GM21381 (cell line): Measurements from ENCODE around the gene RBM43.
"Not testable (repeated sequence)": the region's sequence is repeated elsewhere in the genome, so short reads cannot be mapped to it uniquely, and the experiment has no call there.

ENCODE experiments used
- ATAC-seq: cut with Tn5 transposase; IDR thresholded peaks from one replicate; pipeline ENCODE4 v1.9.1; 2021; ENCODE audit warnings: mild to moderate bottlenecking, moderate library complexity; ENCODE audit not compliant: unreplicated experiment

RBM43 gene

DNA sequence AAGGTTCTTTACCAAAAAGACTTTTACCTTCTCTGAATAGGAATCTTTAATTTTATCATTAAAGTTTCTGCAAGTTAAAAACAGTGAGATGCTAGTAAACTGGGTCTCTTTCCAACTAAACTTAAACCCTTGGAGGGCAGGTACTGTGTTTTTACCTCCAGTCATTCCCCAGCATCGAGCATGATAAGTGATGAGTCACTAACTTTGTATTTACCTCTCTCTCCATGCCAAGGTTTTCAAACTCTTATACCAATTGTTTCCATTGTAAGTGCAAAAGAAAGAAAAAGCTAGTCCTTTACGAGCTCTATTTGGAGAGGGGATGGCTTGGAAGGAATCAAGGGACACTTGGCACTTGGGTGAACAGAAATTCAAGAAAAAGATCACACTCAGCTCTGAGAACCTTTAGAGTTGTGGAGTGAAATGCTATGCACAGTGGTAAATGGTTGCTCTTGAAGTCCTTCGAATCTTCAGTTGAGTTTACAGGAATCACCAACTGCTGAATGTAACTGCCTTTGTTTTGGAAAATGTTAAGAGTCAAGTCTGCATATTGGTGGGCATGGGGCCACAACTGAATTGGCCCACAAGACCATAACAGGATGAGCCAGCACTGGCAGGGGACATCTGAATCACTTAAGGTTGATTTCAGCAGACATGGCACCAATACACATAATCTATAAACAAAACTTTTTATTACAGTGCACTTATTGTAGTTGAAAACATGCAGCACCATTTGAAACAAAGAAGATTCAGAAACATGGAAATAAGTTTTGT is 8.3 kb upstream of the RBM43 start:
- no peak for ATAC-seq

DNA sequence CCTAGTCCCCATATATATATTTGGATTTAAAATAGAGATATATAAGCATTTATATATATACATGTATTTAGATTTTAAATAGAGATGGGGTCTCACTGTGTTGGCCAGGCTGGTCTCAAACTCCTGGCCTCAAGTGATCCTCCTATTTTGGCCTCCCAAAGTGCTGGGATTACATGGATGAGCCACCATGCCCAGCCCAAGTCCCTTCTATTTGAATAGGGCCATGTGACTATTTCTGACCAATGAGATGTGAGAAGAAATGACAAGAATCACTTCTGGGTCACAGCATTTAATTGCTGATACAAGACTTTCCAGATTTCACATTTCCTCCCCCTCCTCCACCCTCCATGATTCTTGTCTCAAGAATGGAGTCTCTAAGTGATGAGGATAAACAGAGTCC is 6.4 kb upstream of the RBM43 start:
- ATAC-seq, result no peak

DNA sequence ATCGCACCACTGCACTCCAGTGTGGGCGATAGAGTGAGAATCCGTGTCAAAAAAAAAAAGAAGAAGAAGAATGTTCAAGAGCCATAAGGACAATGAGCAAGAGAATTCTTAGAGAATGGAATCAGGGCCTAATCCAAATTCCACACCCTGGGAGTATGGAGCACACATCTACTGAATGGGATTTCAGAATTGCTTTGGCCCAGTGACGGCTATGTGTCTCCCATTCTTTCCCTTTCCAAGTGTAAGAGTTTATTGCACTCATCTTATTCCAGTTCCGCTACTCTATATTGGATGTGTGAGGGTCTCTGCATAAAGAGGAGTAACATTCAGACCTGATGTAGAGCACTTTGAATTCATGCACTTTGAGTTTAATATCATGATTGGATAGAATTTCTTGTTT is 5.9 kb upstream of the RBM43 start:
- ATAC-seq, result no peak

DNA sequence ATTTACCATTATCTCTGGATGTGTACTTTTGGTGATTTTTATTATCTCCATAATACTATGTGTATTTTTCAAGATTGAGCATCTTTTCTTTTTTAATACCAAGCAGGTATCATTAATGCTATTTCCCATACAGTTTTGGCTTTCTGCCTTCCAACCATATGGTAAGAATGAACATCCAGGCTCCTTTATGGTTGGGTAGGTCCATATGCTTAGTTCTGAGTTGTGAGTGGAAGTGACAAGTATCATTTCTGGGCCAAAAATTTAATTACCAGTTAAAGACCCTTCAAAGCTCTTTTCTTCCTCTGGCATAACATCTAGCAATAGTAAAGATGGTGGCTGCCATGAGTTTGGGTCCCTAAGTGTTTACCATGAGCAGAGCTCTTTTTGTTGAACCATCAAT is 4.3 kb upstream of the RBM43 start:
- no peak for ATAC-seq

DNA sequence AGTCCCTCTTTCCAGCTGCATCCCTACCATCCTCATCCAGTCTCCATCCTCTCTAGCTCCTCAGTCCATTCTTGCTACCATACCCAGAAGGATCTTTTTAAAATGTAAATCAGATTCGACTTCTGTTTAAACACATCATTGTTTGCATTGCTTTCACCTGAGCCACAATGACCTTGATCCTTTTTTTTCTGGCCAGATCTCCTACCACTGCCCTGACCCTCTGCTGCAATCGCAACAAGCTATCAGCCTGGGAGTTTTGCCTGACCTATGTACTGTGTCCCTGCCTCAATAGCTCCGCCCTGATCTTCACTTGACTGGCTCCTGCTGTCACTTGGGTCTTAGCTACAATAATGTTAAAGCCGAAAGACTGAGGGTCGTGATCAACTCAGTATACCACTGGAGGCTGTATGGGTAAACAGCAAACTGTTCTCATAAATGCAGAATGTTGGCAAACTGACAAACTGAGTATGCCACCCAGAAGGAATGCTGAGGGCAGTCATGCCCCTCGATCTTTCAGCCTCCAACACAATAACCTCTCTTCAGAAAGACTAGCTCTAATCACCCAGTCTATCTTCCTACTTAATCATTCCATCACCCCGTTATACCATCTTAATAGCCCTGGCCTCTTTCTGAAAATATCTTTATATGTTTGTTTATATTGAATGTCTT is 2.6 kb upstream of the RBM43 start:
- ATAC-seq, result no peak

DNA sequence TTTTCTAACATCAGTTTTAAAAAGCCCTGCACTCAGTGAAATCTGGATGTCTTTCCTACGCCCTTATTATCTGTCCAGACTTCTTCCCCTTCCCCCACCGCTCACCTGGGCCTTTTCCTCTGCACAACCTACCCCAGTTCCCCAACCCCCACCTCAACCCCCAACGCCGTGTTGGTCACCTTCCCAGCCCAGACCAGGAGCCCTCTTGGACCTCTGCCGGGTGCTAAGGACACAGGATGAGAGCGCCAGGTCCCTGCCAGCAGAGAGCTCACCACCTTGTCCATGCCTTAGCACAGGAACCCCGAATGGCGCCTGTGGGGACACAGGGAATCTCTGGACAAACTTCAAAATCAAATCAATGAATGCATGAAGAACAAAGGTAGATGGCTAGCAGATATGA is 966 bp upstream of the RBM43 start:
- ATAC-seq, result no peak

DNA sequence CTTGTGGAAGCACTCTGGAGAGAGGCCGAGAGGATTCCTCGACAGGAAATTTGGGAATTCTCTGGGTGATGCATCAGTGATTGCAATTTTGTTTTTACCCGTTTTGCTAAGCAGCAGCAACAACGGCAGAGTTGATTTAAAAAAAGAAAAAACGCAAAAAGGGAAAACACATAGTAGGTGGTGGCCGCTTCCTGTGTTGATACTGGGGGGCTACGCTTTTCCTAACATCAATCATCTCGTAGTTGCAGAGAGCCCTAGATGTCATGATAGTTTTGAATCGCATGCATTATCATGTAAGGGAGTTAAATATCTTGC is 271 bp upstream of the RBM43 start:
- ATAC-seq, result no peak

DNA sequence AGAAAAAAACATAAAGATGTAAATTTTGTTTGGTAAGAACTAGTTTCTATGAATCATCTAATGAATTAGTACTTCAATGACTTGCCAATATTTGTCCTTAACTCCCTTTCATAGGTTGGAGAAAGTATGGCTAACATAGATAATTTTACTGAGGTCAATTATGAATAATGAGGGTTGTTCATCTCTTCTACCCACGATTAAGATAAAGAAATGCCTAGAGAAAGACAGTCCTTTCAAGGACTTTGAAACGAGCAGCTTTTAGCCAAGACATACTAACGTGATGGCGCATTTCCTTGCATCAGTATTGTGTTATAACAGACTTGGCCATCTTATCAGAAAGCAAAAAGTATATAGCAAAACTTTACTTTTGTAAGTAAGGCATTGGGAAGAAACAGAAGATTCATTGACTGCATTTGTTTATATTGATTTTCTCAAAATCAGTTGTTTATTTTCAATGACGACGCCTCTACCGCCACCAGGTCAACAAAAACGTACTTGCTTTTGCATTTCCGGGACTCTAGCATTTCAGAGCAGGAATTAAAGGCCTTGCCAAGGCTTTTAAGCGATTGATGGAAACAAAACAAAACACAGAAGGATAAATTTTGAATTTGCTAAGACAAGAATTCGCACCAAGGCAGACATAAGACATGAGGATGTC is 961 bp downstream of the RBM43 start:
- ATAC-seq, result peak; percentile 5

DNA sequence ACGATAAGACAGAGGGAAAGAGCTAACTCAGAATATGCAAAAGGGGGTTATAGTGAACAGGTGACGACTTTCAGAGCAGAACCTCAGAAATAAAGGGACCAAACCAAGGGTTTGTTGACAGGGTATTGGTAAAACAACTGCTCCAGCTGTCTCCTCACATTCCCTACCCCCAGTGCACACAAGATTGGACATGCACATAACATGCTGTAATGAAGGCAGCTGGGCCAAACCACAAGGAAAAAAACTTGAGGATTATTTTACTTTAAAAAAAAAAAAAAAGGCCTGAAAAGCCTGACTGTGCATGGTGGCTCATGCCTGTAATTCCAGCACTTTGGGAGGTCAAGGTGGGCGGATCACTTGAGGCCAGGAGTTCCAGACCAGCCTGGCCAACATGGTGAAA is 3.5 kb downstream of the RBM43 start:
- ATAC-seq, result no peak

DNA sequence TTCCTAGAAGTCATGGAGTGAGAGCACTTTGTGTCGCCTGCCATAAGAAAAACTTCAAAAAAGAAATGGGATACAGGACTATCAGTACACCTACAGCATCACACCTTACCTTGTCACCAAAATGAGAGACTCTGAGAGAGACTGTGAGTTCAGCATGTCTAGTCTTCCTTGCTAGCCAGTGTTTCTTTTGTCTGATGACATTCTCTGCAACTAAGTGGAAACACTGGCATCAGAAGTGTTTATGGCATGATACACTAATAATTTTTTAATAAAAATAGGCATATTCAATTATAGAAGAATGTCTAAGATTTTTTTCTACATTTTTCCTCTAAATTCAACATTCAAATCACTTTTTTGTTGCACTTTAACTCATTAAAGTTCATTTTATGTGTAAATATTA is 9.0 kb downstream of the RBM43 start:
- no peak for ATAC-seq

DNA sequence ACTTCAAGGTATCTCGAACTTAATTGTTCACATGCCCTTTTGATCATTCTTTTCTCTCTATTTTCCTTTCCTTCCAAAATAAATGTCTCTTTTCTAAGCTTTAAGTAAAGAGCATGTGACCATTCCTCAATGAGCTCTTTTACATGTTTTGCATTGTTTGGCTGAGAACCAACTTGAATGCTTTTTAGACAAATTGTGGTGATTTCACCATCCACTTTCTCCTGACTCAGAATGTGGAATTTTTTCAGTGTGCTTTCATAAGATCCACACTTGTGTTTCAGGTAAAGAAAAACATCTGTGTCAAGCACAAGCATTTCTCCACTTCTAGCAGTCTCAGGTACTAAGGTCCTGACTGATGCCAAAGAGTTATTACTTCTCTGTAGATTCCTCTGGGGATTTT is 10.7 kb downstream of the RBM43 start:
- no peak for ATAC-seq

DNA sequence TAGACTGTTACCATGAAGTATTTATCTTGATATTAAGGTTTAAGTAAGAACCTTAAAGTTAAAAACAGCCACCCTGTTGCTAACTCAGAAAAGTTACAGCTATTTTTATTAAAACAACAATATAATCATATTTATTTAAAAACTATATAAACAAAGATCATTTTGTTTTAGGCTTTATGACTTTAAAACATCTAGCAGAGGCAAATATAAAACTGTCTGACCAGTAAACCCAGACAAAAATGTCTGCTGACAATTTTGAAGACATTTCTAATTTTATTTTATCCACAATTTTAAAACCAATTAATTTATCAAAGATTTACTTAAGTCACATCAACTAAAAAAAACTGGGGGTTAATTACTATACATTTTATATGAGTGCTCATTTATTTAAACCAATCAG is 14.2 kb downstream of the RBM43 start:
- no peak for ATAC-seq

DNA sequence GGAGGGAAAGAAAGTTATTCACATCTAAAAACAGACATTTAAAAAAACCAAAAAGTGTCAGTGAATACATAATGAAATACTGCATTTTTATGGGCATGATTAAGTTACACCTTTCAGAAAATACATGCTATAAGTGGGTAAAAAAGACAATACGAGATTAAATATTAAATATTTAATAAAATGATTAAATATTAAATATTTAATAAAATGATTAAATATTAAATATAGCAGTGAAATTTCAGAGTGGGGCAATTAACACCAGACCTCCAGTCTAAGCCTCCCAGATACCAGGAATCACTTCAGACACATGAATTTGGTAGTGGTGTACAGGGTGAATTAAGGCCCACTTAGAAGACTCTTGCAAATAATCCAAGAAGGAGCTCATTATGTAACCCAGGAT is 15.5 kb downstream of the RBM43 start:
- no peak for ATAC-seq

DNA sequence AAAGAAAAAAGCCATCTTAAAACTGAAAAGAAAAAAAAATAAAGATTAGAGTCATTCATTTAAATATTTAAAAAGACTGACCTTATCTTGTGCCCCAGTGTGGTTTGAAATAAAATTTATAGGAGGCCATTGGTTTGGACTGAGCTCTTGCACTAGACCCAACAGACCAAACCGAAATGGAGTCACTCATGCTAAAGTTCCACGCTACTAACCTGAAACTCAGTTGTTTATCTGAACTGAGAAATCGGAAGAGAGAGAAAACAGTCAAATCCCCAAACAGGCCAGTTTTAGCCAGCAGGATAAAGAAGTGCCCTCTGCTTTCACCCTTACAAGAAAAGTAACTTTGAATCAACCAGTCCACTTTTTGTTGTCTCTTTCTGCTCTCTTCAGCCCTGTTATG is 18.2 kb downstream of the RBM43 start:
- no peak for ATAC-seq

DNA sequence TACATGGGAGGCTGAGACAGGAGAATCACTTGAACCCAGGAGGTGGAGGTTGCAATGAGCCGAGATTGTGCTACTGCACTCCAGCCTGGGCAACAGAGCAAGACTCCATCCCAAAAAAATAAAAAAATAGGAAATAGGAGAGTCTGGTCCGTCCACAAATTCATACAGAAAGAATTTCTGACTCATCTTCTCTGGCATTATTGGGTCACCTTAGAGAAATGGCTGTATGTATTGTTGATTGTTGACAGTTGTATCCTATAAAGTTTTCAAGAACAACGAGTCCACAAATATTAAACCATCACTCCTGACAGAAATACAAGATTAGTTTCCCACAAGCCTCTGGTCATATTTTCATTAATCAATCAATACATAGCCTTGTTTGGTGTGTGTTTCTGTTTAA is 20.4 kb downstream of the RBM43 start:
- no peak for ATAC-seq

DNA sequence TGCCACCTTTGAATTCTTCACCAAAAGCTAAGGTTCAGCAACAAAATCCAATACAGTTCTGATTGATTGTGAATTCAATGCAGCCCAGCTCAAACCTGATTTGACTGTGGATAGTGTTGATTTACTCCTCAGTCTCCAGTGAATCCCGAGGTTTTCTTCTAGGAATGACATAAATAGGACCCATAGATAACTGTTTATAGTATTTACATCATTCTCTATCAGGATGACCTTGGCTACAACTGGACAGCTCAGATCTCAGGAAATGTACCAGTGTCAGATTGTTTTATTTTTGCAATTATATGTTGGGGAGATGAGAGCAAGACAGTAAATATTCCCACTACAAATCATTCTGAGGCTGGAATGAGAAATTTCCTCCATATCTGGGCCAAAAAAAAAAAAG is 21.2 kb downstream of the RBM43 start:
- ATAC-seq, result no peak

DNA sequence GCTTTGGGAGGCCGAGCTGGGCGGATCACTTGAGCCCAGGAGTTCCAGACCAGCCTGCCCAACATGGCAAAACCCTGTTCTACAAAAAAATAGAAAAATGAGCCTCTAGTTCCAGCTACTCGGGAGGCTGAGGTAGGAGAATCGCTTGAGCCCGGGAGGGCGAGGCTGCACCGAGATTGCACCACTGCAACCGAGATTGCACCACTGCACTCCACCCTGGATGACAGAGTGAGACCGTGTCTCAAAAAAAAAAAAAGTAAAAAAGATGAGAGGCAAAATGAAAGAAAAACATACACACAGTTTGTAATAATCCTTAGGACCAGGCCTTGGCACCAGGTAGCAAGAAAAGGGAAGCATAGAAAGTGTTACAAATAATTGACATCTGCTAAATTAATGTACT is 22.0 kb downstream of the RBM43 start:
- ATAC-seq, result no peak

DNA sequence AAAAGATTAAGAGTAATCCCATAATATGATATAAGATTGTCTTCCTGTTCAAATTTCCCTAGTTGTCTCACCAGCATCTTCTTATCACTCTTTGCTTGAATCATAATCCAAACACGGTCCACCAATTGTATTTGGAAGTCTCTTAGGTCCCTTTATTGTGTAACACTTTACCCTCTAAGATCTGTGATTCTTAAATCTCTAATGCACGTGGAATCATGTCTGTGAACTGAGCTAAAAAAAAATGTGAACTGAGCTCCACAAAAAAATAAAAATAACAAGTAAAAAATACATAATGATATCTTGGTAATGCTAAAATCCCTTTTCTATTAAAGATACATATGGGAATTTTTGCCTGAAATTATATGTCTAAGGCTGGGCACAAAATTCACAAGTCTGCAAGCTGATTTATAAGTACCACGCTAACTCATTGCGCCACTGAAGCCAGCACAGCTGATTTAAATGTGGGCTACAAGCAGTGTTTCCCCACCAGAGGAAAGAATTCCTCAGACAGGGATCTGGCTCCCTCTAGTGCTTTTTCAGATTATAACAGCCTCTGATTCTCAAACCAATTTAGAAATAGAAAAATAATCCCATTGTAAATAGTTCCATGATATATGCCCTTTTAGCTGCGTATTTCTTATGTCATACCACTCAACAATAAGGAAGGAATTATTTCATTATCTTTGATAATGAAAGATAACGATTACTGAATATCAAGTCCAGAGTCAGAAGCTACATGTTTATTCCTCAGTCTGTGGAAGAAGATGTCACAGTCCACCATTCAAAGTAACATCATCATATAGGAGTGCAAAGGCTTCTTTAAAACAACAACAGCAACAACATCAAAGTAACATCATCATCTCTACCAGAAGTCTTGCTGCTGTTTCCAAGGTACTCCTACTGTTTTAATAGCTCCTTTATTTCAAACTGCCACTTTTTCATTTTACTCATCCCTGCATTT is 22.9 kb downstream of the RBM43 start:
- peak; percentile 73 for ATAC-seq

DNA sequence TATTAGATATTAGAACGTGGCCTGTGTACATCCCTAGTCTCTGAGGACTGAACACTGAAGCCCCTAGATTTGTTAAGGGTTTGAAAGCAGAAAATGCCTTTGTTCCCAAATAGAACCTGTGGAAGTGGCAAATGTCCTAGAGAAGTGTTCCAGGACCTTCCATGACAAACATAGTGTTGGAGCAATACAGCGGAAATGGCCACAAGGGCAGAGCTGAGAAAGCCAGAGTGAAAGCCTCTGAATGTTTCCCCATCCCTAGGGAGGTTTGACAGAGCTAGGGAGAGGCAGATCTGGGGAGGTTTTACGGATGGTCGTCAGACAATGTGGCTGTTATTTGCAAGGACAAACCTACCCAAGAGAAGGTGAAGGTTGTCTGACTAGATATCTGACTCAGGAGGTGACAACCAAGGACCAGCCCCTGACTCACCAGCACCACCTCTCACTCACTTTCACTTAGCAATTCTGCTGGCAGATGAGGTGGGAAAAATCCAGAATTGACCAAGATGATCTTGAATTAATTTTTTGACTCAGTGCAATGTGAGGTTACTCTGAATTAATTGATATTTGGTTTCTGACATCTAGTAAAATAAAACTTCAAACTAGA is 24.1 kb downstream of the RBM43 start:
- ATAC-seq, result no peak

DNA sequence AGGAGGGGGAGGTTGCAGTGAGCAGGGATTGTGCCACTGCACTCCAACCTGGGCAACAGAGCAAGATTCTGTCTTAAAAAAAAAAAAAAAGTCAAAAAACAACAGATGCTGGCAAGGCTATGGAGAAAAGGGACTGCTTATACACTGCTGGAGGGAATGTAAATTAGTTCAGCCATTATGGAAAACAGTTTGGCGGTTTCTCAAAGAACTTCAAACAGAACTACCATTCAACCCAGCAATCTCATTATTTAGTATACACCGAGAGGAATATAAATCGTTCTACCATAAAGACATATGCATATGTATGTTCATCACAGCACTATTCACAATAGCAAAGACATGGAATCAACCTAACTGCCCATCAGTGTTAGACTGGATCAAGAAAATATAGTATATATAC is 27.9 kb downstream of the RBM43 start:
- ATAC-seq, result not testable (repeated sequence)

DNA sequence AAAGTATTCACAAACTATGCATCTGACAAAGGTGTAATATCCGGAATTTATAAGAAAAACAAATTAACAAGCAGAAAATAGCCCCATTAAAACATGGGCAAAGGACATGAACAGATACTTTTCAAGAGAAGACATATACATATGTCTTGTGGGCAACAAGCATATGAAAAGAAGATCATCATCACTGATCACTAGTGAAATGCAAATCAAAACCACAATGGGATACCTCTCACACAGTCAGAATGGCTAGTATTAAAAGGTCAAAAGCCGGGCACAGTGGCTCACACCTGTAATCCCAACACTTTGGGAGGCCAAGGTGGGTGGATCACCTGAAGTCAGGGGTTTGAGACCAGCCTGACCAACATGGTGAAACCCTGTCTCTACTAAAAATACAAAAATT is 28.4 kb downstream of the RBM43 start:
- not testable (repeated sequence) for ATAC-seq
